Midbrain (tissue), 1 donor: ENCODE data around the gene CFAP97.
A peak's percentile ranks its signal among the peaks of the same experiment; 100 is the strongest.
"Not testable (repeated sequence)": the region's sequence is repeated elsewhere in the genome, so short reads cannot be mapped to it uniquely, and the experiment has no call there.

Source experiments
- DNase-seq: peaks from one replicate; lab custom pipeline; 2025; lab: John Stamatoyannopoulos, UW

The CFAP97 gene

DNA sequence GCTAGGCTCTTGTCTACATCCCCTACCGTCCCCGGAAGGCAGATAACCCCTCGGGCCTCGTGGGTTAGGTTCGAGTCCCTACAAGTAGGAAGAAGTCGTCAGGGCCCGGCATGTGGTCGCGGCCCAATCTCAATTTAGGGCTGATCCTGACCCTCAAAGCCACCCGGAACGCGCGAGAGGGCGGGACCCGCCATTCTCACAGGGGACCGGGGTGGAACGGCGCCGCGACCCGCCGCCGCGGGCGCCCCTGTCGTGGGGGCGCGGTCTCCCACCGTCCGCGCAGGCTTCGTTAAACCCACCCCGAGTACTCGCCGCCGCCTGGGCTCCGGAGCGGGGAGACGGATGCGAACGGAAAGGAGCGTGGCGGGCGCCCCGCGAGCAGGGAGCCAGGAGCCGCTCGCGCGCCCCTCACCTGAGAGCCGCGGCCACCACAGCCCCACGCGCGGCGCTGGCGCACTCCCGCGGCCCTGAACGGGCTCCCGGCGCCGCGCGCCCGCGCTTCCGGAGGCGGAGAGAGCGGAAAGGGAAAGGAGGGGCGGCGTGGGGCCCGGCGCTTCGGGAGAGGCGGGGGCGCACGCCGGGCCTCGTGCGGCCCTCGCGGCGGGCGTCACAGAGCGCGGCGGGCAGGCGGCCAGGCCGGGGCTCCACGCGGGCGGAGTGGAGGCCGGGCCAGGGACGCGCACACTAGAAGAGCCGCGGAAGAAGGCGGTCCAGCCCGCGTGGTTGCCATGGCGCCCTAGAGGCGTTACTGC, at the start of gene CFAP97:
CFAP97 (minus strand) TSS at position 515 of the 752 bp plus-strand sequence. CDS start 12,804 bp downstream, outside the sequence.
- peak; percentile 91 for DNase-seq

DNA sequence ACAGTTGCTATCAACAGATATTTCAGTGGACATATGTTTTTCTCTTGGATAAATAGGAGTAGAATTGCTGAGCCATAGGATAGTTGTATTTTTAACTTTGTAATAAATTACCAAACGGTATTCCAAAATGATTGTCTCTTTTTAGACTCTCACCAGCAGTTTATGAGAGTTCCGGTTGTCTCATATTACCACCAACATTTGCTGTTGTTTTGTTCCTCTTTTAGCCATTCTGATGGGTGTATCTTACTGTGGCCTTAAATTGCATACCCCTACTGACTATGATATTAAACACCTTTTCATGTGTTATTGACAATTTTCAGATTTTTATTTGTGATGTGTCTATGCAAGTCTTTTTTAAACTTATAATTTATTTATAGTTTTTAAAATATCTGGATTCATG, 45.3 kb upstream of the CFAP97 start:
- DNase-seq = no peak

DNA sequence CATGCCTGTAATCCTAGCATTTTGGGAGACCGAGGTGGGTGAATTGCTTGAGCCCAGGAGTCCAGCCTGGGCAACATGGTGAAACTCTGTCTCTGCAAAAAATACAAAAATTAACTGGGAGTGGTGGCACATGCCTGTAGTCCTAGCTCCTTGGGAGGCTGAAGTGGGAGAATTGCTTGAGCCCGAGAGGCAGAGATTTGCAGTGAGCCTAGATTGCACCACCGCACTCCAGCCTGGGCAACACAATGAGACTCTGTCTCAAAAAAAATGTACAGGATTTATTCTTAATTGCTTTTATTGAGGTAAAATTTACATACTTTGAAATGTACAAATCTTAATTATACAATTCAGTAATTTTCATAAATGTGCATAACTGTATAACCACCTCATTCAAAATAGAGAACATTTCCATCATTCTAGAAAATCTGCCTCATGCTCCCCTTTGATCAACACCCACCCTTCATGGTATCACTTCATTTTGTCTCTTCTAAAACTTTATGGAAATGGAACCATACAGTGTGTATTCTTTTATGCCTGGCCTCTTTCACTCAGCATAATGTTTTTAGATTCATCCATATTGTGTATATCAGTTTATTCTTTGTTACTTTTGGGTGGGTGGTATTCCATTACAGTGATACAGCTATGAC, 44.7 kb upstream of the CFAP97 start:
- DNase-seq = no peak

DNA sequence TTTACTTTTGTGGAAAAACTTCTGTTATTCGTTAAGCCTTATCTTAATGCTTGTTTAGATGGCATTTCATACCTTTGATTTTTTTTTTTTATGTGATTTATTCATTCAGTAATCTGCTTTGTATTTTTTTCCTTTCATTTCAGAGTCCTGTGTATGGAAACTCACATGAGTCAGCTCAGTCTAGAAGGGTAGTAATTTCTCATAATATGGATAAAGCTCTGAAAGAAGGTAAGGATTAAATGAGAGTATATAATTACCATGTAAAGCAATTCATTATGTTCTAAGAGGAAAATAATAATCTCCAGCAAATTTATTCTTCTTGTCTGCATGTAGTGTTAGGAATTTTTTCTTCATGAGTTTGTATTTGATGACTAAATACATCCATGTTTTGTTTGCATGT, 43.4 kb upstream of the CFAP97 start:
- no peak for DNase-seq

DNA sequence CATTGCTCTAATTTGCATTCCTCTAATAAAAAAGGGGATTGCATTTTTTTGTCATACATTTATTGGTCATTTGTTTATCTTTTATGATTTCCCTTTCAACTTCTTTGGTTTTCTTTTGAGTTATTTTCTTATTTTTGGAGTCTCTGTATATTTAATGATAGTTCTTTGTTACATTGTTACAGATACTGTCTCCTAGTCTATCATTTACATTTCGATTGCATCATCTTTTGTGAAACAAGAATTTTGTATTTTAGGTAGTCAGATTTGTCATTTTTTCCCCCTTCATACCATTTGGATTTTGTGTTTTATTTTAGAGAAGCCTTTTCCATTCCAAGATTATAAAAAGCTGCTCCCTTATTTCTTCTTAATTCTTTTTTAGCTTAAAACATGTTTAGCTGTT, 42.7 kb upstream of the CFAP97 start:
- DNase-seq = no peak

DNA sequence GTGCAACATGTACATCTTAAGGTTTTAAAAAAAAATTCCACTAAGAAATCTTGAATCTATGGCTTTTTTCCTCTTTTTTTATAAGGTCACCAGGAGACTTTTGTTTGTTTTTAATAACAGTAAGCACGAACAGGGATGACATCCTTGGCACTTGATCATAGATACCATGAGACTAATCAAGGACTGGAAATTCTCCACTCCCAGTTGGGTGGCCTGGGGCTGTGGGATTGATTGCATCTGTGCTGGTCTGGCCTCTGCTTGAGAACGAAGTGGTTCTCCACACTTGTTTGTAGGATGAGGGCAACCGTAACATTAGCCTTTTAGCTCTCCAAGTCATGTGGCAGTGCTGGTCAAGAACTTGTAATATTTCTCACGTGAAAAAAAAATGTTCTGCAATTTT, 41.0 kb upstream of the CFAP97 start:
- no peak for DNase-seq

DNA sequence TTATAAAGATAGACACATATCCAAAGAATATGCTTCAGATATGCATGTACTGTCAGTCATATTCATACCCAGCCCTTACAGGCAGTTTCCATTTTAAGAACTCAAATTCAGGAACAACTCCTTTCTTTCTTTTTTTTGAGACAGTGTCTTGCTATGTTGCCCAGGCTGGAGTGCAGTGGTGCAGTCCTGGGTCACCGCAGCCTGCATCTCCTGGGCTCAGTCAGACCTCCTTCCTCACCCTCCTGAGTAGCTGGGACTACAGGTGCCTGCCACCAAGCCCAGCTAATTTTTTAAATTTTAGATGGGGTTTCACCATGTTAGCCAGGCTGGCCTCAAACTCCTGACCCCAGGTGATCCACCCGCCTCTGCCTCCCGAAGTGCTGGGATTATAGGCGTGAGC, 40.1 kb upstream of the CFAP97 start:
- no peak for DNase-seq

DNA sequence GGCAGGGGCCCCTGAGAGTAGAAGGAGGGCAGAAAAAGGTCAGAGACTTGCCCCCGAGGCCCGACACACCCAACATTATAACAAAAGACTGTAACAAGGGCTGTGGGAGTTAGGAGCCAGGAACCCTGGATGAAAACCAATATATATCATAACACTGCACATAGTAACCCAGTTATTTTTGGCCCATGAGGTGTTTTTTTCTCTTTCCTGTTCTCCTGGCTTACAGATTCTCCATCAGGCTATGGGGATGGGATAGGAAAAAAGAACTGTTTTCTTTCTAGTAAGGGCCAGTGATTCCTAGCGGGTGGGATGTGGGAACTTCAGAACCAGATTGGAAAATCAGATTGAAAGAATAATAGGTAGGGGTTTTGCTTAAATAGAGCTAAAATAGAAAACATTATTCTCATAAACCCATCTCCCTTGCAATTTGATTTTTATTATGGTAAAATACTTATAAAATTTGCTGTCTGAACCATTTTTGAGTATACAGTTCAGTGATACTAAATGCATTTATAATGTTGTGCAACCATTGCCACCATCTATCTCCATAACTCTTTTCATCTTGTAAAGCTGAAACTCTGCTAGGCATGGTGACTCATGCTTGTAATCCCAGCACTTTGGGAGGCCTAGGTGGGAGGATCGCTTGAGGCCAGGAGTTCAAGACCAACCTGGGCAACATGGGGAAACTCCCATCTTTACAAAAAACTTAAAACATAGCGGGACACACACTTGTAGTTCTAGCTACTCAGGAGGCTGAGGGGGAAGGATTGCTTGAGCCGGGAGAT, 39.1 kb upstream of the CFAP97 start:
- DNase-seq = no peak

DNA sequence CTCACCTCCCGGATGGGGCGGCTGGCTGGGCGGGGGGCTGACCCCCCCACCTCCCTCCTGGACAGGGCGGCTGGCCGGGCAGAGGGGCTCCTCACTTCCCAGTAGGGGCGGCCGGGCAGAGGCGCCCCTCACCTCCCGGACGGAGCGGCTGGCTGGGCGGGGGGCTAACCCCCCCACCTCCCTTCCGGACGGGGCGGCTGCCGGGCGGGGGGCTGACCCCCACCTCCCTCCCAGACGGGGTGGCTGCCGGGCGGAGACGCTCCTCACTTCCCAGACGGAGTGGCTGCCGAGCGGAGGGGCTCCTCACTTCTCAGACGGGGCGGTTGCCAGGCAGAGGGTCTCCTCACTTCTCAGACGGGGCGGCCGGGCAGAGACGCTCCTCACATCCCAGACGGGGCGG, 36.7 kb upstream of the CFAP97 start:
- DNase-seq = not testable (repeated sequence)

DNA sequence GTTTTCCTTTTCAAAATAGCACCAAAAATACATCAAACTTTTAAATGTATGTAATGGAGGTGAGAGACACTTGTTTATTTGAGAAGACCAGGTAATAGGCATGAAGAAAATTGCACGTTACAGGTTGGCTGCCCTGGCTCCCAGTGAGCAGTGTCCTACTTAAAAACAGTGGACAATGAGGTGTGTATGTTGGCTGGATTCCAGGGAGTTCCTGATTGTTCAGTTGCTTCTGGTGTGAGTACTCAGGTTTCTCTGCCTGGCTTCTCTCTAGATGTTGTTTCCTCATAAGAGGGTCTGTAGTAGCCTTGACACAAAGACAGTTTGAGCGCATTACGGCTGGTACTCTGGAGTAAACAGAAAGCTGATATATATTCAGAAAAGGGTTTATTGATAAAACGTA, 35.0 kb upstream of the CFAP97 start:
- DNase-seq = no peak

DNA sequence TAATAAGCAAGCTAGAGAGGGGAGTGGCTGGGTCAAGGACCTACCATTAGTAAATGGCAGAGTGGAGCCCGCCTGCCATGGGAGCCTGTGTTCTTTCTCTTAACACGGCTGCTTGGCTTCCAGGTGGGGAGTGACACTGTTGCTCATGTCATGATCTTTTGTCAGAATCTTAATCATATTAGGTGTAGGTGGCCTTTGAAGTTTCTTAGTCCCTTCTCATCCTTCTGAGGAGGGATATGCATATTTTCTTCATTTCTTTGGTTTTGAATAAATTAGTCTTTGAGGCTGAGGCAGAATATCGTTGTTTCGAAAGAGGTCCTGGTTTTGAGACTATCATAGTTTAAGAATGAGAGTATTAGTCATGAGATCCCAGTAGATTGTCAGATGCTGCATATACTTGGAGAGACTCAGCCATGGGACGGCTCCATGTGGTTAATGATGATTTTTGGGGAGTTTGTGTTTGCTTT, 34.4 kb upstream of the CFAP97 start:
- DNase-seq = no peak

DNA sequence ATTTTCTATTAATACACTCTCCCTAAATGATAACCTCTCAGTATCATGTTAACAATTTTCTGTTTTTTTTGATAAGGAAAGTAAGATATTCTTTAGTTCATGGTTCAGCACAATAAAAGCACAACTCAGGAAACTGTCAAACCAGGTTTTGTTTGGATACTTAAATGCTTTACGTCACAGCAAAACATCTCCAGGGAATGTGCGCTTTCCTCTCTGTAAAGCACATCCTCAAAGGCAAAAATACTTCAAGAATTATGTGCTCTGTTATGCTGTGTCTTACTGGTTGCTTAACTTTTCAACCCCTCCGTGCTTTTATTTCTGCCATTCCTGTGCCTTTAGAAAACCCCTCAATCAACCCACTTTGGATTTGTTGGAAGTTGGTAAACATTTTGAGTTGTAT, 33.4 kb upstream of the CFAP97 start:
- no peak for DNase-seq

DNA sequence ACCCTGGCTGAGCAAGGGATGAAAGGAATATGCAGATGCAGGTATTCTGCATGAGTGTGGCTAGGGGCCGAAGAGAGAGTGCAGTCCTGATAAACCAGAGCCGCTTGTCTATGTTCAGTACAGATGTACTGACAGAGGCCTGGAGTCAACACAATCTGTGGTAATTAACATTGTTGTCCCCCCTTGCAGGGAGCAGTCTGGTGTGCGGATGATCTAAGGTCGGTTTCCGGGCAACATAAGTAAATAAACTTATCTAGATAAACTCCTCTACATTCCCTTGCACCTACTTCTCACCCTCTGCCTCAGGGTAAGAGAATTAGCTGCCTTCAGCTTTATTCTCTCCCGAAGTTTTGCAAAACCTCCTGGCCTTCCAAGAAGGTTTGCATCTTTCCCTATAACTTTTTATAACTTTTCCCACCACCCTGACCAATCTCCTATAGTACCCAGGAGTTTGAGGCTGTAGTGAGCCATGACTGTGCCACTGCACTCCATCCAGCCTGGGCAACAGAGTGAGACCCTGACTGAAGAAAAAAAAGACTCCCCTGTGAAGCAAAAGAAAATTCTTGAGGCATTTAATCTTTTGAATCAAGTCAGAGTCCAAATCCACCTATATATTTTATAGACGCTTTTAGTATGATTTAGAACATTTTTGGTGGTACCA, 32.2 kb upstream of the CFAP97 start:
- no peak for DNase-seq

DNA sequence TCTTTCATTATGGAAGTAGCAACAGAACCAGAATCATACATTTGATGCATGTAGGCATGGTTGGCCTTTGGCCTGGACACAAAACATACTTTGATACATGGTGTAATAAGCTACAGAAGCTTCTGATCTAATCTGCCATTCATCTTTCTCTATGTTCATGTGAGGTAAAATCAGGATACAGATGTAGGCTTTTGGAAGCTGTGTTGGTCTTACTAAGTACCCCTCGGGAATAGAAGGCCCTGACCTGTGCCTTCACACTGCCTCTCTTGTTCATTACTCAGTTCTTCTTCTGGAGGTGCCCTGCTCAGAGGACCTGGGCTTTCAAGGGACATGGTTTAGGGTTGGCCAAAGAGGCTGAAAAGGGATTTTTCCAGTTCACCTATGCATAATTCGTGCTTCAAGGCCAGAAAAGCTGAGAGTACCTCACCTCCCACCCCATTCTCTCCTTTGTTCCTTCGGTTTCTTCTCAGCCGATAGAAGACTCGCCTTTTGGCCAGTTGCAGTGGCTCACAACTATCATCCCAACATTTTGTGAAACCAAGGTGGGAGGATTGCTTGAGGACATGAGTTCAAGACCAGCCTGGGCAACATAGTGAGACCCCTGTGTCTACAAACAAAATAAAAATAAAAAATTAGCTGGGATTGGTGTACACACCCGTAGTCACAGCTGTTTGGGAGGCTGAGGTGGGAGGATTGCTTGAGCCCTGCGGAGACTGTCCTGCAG, 31.5 kb upstream of the CFAP97 start:
- DNase-seq = no peak

DNA sequence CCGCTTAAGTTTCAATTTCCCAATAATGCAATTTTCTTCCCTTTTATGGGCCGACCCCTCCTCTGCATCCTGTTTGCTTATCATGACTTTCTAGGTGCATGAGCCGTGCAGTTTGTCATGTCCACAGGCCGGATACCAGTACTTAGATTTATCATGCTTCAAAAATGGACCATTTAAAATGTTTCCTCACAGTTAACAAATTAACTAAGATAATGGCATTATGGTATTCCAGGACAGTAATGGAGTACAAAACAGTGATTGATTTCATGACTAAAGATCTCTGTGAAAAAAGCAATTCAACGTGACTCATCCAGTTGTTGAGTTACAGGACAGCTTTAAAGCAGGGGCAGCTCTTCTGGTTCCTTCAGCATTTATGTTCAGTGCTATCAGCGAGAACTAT, 28.6 kb upstream of the CFAP97 start:
- DNase-seq = no peak

DNA sequence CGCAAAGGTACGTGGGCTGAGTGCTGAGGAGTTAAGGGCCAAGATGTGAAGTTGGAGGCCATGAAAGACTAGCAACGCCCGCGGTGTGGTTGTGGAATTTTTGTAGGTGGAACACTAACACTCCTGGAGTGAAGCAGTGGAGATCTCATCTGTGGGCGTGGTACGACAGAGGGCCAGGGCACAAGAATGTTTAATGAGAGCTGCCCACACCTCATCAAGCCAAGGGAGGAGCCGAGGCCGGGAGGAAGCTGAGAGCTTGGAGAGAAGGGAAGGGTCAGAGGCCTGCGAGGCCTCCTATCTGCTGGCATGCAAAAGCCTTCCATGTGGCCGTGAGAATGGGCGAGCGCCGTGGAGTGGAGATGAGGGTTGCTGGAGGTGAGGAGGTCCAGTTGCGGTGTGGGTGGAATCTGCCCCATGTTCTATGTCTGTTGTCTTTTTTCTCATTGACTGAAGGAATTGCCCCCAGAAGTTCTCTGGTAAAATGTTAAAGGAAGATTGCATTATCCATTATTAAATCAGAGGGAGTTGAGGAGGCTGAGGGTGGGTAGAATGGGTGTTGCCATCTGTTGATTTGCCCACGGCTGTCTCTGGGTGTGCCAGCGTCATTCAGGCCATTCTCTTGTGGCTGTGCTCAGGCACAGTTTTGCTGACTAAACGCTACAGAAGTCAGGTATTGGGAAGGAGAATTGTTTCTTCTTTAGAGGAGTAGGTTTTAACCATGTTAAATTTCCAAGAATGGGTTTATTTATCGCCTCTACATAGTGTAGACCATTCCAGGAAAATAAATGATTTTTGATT, 25.4 kb upstream of the CFAP97 start:
- no peak for DNase-seq

DNA sequence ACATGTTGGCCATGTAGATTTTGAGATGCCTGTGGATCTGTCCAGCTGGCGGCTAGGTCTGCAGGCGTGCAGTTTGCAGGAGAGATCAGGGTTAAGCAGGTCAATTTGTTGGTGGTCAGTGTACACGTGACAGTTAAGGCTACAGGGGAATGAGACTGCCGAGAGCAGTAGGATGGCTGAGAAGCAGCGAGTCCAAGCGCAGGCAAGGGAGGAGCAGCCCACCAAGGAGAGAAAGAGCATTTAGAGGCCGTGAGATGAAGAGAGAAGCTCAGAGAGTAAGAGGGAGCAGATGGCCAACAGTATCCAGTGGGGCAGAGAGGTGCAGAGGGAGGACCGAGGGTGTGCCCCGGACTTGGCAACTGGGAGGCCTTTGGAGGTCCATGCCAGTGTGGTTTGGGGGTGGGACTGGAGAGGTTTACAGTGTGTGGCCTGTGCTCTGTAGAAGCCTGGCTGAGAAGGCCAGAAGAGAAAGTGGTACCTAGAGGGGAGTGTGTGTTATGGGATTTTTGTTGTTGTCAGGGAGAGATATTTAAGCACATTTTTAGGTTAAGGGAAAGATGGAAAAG, 24.0 kb upstream of the CFAP97 start:
- no peak for DNase-seq

DNA sequence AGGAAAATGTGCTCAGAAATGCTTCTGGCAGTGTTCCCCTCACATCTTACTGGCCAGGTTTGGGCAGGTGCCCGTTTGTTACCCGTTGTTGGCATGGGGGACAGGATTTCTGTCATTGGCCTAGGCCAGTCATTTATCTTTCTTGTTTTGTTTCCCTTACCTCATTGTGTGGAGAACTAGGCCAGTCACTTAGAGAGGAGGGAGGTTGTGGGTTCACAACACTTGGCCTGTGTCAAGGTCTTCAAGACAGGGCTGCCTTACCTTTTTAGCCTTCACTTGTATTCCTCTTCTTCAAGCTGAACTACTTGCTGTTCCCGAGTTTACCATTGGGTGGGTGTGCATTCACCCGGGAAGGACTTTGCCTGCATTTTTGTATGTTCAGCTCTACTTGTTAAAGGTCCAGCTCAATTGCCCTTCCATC, 23.3 kb upstream of the CFAP97 start:
- DNase-seq = no peak

DNA sequence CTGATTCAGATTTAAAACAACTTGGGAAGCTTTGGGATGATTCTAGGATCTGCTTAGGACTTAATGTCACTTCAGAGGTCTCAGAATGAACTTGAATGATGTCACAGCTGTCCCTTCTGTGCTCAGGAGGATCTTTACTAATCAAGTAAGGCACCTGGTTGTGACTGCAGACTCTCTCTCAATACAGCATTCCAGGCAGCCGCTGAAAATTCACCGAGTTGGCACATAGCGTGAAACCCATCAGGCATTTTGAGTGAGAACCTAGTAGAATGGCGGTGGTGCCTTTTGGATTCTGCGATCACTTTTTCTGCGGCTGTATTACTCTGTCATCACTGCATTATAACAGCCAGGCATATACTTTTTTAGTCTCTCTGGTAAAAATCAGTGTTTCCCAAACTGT, 22.1 kb upstream of the CFAP97 start:
- no peak for DNase-seq

DNA sequence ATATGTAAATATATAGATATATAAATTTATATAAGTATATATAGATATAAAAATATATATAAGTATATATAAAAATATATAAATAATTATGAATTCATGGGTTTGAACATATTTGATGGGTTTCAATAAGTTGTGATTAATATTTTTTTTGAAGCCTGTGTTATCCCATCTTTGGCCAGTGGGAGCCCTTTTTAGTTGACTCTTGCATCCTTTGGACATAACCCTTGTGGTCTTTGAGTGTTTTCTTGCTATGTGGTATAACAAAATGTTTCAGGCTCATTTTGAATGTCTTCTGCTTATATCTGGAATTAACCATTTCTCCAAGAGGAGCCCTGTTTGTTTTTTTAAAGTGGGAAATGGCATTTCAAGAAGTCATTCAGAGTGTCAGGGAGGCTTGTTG, 20.8 kb upstream of the CFAP97 start:
- DNase-seq = no peak
